ENCODE data around the gene SEC14L2.
"Not testable (repeated sequence)": the region's sequence is repeated elsewhere in the genome, so short reads cannot be mapped to it uniquely, and the experiment has no call there.

The SEC14L2 gene

DNA sequence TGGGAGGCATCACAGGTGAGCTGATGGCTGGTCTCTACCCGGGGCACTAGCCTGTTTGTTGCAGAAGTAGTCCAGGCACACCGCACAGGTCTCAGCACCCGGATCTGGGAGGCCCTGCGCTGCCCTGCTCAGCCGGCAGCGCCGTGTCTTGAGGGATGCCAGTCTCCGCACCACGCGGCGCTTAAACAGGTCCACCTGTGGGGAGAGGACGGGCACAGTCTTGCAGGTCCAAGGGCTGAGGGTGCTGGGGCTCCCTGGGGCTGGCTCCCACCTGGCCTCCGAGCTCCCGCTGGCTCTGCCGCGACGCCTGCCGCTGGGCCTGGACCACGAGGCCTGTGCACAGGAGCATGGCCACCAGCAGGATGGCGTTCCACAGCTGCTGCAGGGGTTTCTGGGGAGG is 16.8 kb upstream of the SEC14L2 start:
- DNase-seq: no peak

- DNase-seq: no peak
These were observed 15.6 kb upstream of the SEC14L2 start for GRCh38 chr22:30381264-30381663.

DNA sequence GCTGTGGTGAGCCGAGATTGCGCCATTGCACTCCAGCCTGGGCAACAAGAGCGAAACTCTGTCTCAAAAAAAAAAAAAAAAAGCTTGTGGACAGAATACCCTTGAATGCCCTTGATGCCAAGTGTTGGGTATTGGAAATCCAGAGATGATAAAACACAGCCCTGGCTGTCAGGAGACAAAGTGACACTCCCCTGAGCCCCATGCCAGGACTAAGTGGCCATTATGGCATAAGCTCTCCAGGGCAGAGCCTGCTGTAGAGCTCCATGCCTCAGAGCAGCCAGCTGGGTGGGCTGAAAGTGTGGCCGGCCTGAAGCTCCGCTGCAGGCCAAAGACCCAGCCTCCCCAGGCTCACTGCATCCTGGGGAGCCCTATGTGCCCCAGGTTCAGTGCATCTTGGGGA is 14.5 kb upstream of the SEC14L2 start:
- DNase-seq: no peak

DNA sequence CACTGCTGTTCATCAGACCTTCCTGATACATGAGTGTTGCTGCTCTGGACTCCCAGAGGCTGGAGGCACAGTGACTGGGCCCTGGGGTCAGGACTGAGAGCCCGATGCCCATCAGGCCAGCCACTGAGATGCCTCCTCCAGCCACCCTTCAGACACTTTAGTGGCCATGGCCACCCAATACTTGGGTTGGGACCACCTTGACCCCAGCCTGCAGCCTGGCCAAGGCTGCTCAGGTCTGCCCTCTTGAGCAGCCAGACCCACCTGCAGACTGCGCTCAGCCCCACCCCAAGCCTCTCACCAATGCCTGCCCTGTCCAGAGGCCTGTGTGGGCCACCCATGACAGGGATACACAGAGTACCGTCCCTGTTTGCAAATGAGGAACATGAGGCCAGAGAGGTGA is 13.8 kb upstream of the SEC14L2 start:
- no peak for DNase-seq

GRCh38 chr22:30385942-30386341 is 10.9 kb upstream of the SEC14L2 start:
- DNase-seq: no peak

- DNase-seq: no peak
These were observed 10.2 kb upstream of the SEC14L2 start for GRCh38 chr22:30386608-30386959.

DNA sequence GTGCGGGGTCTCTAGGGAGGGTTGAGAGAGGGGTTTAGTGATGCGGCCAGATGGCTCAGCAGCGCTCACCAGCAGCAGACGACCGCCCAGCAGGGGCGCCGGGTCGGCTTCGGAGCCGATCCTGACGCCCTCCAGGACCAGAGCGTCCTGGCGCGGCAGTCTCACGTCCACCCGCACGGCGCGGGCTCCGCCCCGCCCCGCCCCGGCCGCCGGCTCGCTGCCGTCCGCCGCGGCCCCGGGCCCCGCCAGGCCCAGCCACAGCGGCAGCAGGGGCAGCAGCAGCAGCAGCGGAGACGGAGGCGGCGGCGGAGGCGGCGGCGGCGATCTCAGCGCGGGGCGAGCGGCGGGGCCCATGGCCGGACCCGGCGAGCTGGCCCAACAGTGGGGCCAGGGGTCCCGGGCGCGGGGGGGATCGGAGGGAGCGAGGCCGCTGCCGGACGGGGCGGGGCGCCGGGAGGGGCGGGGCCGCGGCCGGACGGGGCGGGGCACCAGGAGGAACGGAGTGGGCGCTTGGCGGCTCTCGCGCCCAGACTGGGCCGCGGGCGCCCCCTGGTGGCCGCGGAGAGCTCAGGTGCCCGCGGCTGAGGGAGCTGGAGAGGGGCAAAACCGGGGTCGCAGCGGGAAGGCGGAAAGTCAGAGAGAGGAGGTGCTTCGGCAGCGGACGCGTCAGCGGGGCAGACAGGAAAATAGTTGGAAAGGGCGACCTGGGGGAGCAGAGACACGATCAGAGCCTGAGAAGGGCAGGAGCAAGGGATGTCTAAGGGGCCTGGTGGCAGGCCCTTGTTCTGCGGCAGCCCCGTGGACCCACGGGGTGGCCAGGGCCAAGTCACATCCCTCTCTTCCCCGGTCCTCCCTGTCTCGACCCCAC is 9.6 kb upstream of the SEC14L2 start, which contains the start of gene RNF215:
Gene RNF215, minus strand, starts transcription at position 452 of the 868 bp plus-strand sequence. Its CDS starts 98 bp downstream, at position 354.
- no peak for DNase-seq

DNA sequence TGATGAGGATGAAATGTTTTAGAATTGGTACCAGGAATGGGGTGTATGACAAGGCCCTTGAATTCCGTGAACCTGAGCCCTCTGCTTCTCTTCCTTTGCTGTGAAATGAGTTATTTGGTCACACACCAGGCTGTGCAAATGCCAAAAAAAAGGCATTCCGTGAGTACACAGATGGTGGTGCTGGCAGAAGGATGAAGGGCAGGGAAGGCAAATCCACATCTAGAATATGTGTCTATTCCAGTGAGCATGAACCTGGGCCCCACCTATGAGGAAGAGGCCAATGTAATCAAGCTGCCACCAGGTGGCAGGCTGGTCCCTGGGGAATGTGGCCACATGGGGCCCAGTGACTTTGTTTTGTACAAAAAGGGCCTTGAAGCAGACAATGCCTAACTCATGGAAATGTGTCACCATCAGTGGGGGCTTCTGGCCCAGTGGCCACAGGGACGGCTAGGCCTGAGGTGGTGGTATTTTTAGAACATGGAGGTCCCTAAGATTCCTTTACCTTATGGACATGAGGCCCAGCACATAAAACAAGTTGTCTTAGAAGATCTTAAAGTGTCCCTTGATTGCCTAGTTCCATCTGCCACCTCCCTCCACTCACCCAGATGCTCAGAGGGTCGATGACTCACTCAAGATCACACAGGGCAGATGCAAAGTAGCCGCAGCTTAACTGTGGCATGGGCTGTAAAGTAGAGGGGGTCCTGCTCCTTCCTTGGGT is 5.7 kb upstream of the SEC14L2 start:
- DNase-seq: peak; percentile 27

GRCh38 chr22:30392661-30393321 is 4.0 kb upstream of the SEC14L2 start:
- DNase-seq: no peak

- no peak for DNase-seq
These were observed 3.5 kb upstream of the SEC14L2 start for GRCh38 chr22:30393322-30393680.

- no peak for DNase-seq
These were observed 2.9 kb upstream of the SEC14L2 start for GRCh38 chr22:30393885-30394284.

DNA sequence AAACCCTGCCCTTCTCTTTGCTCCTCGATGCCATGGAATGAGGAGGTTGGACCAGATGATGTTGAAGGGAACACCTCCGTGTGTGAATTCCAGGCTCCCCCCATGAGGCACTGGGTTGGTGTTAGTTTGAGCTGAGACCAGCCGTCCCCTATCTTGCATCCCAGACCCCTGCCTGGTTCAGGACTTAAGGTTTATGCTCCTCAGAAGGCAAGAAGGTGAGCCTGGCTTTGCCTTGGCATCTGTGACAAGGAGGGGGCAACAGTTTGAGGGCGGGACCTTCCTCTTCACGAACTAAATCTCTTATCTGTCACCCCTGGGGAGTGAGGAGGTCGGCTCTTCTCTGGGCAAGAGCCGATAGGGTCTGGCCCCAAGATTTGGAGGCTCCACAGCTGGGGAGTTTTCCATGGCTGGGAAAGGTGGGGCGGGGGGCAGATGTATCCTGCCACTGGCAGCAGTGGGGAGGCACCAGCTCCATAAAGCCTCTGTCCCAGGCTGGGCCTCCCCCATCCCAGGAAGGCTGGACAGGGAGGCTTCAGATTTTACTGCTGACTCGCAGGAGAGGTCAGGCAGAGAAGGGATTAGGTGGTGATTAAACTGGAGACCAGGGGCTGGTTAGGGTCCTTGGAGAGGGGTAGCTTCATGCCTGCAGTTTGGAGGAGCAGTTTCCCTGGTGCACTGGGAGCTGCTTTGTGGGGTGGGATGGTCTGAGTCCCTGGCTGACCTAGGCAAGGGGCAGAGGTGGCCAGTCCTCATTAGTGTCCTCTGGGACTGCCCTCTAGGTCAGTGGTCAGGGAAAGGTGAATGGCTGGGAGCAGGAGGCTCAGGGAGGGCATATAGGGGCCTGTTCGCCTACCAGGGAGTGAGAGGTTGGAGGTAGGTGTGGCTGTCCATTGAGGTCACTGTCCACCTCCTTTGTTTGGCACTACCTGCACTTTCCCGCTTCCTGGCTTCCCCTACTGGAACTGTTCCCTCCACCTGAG is 1.1 kb downstream of the SEC14L2 start:
- DNase-seq: no peak

DNA sequence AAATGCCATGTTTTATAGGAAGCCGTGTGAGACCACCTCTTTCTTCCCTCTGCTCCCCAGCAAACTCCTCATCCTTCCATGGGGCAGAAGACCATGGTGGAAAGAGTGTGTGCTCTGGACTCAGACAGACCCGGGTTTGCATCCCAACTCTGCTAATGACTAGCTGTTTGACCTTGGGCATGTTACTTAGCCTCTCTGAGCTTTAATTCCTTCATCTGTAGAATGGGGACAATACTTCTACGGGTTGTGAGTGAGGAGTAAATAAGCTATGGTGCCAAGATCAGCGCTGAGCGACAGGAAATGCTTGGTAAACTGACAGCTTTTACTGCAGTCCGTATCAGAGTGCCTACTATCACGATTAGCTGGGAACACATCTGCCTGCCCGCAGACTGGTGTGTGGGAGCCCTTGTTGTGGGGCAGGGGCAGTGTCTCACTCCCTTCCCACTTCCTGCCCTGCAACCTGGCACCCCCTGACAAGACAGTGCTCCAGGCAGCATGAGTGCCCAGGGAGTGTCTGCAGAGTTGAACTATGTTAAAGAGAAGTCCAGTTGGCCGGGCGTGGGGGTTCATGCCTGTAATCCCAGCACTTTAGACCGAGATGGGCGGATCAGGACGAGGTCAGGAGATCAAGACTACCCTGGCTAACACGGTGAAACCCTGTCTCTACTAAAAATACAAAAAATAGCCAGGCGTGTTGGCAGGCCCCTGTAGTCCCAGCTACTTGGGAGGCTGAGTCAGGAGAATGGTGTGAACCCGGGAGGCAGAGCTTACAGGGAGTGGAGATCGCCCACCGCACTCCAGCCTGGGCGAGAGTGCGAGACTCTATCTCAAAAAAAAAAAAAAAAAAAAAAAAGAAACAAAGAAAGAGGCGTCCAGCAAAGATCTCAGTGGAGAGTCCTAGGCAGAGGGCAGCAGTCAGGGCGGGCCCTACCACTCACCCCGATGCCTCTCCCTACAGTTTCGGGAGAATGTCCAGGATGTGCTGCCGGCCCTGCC is 2.2 kb downstream of the SEC14L2 start:
- no peak for DNase-seq

GRCh38 chr22:30399718-30400117 is 2.9 kb downstream of the SEC14L2 start:
- DNase-seq: no peak

- no peak for DNase-seq
These were observed 3.3 kb downstream of the SEC14L2 start for GRCh38 chr22:30400159-30400558.

- DNase-seq: not testable (repeated sequence)
These were observed 4.2 kb downstream of the SEC14L2 start for GRCh38 chr22:30401024-30401423.

DNA sequence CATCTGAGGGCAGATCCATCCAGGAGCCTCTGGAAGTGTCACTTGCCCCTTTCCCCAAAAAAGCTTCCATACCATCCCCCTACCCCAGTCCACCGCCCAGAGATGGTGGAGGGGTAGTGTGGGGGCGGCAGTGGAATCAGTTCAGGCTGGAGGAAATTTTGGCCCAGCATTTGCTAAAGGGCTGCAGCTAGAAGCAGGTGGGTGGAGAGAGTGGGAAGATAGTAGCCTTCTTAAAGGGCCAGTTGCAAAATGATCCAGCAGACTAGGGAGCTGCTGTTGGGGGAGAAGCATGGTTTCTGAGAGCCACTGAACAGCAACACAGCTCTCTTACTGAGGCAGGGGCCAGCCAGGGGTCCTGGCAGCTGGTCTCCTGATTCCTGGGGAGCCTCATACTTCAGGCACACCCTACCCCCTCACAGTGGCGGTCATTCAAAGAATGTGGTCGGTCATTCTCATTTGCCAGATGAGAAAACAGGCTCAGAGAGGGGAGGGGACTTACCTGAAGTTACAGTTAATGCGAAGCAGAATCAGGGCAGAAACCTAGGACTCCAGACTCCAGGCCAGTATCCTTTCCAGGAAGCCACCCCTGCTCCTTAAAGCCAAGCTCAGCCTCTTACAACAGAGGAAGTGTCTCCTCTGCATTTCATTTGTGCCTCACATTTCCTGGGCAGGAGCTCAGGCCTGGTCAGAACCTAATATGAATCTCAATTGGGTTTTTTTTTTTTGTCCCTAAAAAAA is 5.4 kb downstream of the SEC14L2 start:
- DNase-seq: no peak

- not testable (repeated sequence) for DNase-seq
These were observed 5.9 kb downstream of the SEC14L2 start for GRCh38 chr22:30402766-30403104.

DNA sequence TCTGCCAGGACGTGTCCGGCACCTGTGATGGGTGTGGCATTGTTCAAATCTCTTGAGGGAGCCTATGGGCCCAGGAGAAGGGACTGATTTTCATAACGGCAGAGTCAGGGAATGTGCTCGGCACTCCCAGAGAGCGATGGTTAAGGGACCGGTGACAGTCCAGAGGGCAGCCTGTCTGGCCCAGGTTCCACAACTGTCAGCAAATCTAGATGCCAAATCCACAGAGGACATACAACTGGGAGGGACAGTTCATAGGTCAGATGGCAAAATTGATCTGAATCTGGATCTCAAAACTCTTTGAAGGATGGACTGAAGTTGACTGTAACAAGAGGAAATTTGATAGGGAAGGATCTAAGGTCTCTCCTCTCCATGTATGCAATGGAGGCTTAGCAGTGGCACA is 7.5 kb downstream of the SEC14L2 start:
- no peak for DNase-seq

DNA sequence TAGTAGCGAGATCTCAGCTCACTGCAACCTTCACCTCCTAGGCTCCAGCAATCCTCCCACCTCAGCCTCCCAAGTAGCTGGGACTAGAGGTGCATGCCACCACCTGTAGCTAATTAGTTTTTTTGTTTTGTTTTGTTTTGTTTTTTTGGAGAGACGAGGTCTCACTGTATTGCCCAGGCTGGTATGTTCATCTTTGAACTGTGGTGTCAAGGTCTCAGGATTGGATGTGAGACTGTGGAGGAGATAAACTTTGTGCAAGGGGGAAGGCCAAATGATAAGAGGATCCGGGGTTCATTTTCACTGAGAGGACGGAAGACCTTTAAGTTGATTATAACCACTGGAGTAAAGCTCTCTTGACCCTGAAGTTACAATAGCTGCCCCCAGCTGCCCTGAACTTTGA is 8.9 kb downstream of the SEC14L2 start:
- DNase-seq: no peak

DNA sequence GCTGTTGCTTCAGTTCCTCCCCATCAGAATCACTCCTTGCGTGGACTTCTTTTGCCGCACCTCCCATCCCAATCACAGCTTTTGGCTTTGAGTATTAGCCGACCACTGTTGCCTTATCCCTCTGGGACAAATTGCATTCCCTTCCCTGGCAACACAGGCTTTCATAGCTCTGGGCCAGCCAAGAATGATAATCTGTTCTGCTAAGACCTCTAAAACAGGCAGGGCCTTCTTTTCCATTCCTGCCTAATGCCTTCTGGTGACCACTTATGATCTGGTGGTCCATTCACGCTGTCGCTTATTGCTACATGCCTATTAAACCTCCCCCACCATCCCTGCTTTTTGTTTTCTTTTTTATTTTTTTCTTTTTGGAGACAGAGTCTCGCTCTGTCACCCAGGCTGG is 9.6 kb downstream of the SEC14L2 start:
- DNase-seq: no peak

Measured in NCI-H2029 treated with DMSO at 0.1 percent for 48 hours (cell line).